NCI-H2171 treated with DMSO at 0.1 percent for 48 hours (cell line): Measurements from ENCODE around the gene SIK2.
A peak's percentile ranks its signal among the peaks of the same experiment; 100 is the strongest.

Experiments used
- DNase-seq: peaks from one replicate; lab custom pipeline; 2025; lab: John Stamatoyannopoulos, UW

SIK2 gene

GRCh38 chr11:111582163-111582562 lies 20.1 kb upstream of the SIK2 start:
- DNase-seq, result no peak

DNA sequence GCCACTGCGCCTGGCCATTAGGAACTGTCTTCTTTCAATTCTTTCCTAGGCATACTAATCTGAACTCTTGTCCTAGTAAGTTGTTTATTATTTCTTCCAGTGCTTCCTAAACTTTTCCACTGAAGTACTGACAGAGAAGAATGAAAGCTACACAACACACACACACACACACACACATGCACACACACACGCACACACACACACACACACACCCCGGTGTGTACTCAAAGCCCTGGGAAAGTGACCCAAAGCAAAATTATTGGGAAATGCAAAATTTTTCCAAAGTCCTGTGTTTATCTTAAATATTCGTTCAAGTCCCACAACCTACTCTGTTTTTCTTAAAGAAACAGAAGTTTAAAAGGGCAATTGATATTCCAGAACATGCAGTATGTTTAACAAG lies 19.4 kb upstream of the SIK2 start:
- no peak for DNase-seq

DNA sequence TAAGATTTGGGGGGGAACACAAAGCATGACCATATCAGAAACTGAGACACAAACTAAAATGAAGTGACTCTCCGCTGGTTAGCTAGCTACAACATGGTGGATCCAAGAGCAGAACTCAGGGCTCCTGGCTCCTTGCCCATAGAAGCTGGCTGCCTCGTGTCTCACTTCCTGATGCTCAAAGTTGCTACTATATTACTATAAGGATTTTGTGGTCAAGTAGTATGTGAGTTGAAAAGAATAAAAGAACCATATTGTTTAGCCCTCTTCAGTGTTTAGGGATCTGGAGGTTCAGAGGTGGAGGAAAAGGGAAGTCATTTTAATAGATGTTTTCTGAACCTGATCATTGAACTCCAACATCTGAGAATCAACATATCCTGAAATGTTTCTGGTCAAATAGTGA lies 16.9 kb upstream of the SIK2 start:
- DNase-seq, result no peak

DNA sequence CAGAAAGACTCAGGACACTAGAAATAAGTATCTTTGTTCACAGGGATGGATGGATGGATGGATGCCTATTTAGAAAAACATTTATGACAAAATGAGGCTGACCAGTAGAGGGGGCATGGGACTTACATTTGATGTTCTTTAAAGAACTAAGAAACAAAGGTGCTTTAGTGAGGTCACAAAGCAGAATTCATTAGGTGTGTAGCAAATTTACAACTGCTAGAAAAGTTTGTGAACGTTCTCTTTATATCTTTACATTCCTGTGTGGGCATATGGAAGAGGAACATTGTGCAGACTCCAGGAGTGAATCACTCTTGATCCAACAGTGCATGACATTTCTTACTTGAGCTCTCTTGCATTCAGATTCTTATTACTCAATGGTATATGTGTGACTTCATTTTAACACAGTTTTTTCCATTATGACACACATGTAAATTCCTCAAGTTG lies 15.8 kb upstream of the SIK2 start:
- peak; percentile 53 for DNase-seq

DNA sequence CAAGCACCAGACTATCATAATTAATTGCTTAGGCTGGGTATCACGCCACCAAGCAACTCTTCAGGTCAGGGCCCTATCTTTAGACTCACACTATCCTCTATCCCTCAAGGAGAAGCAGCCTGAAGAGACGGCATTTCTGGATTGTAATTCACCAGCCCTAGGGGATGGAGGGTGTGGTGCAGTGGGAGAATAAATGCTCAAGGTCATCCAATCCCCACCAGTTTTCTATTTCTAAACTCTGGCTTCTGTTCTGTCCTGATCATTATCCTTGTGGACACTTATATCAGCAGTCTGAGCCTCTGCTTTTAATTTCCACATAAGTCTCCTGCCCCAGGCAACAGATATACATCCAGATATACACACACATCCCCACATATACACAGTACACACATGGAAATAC lies 13.1 kb upstream of the SIK2 start:
- no peak for DNase-seq

DNA sequence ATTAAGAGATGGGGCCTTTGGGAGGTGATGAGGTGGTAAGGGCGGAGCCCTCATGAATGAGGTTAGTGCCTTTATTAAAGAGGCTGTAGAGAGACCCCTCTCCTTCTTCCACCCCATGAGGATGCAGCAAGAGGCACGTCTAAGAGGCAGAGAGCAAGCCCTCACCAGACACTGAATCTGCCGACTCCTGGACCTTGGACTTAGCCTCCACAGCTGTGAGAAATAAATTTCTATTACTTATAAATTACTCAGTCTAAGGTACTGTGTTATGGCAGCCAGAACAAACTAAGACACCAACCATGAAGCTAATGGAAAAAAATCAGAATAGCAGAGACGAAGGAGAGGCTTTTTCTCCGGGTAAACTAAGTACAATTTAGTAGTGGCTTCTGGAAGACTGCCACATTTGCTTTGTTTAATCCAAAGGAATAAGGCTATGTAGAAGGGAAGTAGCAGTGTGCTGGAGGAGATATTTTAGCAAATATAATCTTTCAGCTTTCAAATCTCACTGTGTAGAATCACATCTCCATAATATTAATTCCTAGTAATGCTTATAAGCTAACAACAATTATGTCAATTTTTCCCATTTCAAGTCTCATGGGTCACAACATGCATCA lies 12.3 kb upstream of the SIK2 start:
- no peak for DNase-seq

DNA sequence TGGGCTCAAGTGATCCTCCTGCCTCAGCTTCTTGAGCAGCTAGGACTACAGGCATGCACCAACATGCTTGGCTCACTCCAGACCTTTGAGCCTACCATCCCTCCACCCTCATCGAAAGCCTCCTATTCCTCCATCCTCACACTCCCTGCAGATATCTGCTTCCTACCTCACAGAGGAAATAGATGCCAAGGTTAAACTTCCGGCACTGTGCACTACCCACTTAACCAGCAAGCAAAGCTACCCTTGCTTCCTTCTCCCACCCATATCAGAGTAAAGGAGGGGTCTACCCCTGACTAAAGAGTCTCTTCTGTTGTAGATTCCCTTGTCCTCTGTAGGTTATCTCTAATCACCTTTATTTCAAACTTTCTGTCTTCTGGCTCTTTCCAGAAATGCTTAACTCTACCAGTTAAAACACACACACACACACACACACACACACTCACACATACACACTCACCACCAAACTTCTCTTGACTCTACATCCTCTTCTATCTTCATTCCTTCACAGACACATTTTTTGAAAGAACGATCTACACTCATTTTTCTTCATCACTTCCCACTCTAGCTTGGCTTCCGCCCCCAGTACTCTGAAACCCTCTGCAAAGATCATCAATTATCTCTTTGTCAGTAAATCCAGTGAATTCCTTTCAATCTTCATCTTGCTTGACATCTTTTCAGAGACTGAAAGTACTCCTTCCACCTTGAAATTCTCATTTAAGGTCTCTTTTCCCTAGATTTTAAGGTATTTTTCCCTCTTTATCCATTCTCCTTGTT lies 10.9 kb upstream of the SIK2 start:
- no peak for DNase-seq

- no peak for DNase-seq
These were observed 9.8 kb upstream of the SIK2 start for GRCh38 chr11:111592491-111592890.

DNA sequence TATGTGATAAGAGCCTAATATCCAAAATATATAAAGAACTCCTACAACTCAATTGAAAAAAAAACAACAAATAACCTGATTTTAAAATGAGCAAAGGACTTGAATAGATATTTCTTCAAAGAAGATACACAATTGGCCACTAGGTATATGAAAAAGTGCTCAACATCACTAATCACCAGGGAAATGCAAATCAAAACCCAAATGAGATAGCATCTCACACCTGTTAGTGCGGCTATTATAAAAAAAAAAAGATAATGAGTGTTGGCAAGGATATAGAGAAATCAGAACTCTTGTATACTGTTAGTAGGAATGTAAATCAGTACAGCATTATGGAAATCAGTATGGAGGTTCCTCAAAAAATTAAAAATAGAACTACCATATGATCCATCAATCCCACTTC lies 5.9 kb upstream of the SIK2 start:
- DNase-seq, result peak; percentile 32

- DNase-seq, result no peak
These were observed 4.1 kb upstream of the SIK2 start for GRCh38 chr11:111598148-111598547.

DNA sequence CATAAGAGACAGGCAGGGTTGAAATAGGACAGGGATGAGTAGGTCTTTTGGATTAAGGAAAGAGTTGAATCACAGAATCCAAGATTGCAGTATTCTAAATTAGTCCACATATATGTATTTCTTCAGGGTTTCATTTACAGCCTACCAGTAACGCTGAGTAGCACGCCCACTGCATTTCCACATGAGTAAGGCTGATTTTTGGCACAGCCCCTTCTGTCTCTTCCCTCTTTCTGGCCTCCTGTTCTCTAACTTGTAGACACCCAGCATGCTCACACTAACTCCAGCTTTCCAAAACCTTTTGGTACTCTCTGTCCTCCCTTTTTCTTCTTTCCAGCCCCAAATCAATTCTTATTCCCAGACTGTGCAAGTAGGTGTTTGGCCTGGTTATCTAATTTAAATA lies 3.7 kb upstream of the SIK2 start:
- DNase-seq, result no peak

GRCh38 chr11:111601636-111601978 lies 642 bp upstream of the SIK2 start:
- no peak for DNase-seq

GRCh38 chr11:111602865-111603610 lies 789 bp downstream of the SIK2 start:
- DNase-seq, result peak; percentile 25

GRCh38 chr11:111603611-111604130 lies 1.4 kb downstream of the SIK2 start:
- no peak for DNase-seq

- peak; percentile 51 for DNase-seq
These were observed 2.3 kb downstream of the SIK2 start for GRCh38 chr11:111604392-111605009.

- no peak for DNase-seq
These were observed 3.4 kb downstream of the SIK2 start for GRCh38 chr11:111605681-111606080.

- no peak for DNase-seq
These were observed 4.7 kb downstream of the SIK2 start for GRCh38 chr11:111606986-111607385.

DNA sequence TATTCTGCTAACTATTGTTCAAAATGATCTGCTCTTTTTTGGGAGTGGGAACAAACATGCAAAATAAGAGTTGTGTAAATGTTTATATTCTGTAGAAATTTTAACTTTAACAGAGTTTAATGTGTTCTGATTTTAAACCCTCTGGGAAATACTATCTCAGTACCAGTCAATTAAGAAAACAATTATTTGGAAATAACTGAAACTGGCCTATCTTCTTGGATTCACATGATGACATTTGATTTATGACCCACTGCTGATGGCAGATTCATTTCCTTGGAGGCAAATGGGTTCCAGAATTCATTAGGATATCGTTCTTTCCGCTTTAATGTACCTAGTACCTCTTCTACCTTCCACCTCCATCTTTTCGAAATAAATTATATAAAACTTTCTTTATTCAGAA lies 5.5 kb downstream of the SIK2 start:
- DNase-seq, result no peak

GRCh38 chr11:111612224-111612623 lies 10.0 kb downstream of the SIK2 start:
- DNase-seq, result no peak

DNA sequence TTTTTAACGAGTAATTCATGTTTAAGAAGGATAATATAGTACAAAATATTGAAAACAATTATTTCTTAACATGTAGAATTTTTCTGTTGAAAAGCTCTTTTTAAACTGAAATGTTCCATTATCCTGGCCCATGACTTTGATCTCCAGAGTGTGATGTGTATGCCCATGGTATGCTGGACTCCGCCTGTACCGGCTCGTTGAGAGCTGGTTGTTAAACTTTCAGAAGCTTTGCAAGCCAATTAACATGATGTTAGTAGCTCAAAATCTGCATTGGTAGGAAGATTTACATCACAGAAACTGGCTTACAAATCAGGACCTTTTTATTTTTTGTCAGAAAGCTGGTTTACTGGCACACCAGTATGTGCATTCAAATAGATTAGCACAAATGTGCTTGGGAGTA lies 15.0 kb downstream of the SIK2 start:
- DNase-seq, result no peak

GRCh38 chr11:111620518-111620917 lies 18.3 kb downstream of the SIK2 start:
- no peak for DNase-seq

- no peak for DNase-seq
These were observed 21.3 kb downstream of the SIK2 start for GRCh38 chr11:111623527-111624030.
